ENCODE data around the gene LILRB5.
"Not testable (repeated sequence)": the region's sequence is repeated elsewhere in the genome, so short reads cannot be mapped to it uniquely, and the experiment has no call there.

LILRB5 gene

DNA sequence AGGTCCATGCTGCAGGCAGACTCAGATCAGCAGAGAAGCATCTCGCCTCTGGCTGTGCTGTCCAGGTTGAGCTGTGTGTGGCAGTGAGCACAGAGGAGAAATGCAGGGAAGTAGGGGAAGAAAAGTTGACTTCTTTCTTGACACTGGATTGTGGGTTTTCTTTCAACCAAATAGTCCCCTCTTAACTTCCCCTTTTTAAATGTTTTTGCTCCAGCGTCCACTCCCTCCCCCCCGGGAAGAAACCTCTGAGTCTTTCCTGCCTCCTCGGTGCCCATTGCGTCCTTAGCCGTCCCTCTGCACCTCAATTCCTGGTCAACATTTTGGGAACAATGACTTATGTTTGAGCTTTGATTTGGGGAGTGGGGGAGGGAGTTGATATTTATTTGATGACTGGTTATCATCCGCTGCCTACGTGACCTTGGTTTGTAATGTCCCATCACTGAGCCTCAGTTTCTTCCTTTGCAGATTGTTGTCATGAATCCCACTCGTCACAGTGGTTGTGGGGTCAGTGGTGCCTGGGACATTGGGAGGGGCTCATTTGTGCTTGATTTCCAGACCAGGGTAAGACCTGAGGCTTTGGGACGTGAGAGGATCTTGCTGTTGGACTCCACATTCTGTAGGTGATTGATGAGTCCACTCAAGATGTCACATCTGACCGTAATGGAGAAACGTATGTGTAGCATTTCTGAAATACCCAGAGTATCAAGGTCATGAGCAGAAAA lies 24.1 kb upstream of the LILRB5 start, which contains the start of gene LILRB2:
Gene LILRB2 (minus strand): TSS at position 104 of the 722 bp plus-strand sequence. CDS start 614 bp downstream, outside the sequence.
- H3K4me3 Mint-ChIP-seq = no peak within 1 kb of the TSS
- peaks cover 8% of the 10 kb centered on the region for H3K27me3 Mint-ChIP-seq (ENCODE audit: low read depth)
- H3K36me3 Mint-ChIP-seq (ENCODE audit: low read depth) = no peaks in the 10 kb centered on the region
- no peak for TF ChIP-seq CTCF (IDR thresholded peaks at IDR 0.05; ENCODE audit: unreplicated experiment in 3 of 3)
- peaks cover 4% of the 10 kb centered on the region for H3K9me3 Mint-ChIP-seq
- H3K27ac Mint-ChIP-seq = no peak within 1 kb of the TSS
- H3K4me1 Mint-ChIP-seq = peaks cover 8% of the 10 kb centered on the region

GRCh38 chr19:54280441-54280840 lies 23.4 kb upstream of the LILRB5 start:
- not testable (repeated sequence) for H3K36me3 Mint-ChIP-seq (ENCODE audit: low read depth)

DNA sequence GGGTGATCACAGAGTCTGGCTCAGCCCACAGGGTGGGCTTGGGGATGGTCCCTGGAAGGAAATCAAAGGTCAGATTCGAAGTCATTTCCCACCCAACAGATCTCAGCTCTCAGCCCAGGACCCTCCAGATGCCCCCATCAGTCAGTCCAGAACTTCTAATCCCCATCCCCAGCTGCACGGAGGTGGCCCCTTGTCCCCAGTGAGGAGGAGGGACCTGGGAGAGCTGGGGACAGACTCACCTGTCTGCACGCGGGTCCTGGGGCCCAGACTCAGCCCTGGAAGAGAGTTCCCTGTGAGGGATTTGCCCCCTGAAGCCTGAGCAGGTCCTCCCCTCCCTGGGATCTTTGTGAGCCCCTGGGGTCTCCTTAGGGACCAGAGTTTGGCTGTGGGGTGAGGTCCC lies 23.0 kb upstream of the LILRB5 start:
- not testable (repeated sequence) for H3K27ac Mint-ChIP-seq; H3K9me3 Mint-ChIP-seq; H3K36me3 Mint-ChIP-seq (ENCODE audit: low read depth)

More at GRCh38 chr19:54280441-54280840, 23.4 kb upstream of the LILRB5 start:
- H3K9me3 Mint-ChIP-seq; H3K4me1 Mint-ChIP-seq; H3K4me3 Mint-ChIP-seq; H3K27ac Mint-ChIP-seq; H3K27me3 Mint-ChIP-seq (ENCODE audit: low read depth): not testable (repeated sequence)

DNA sequence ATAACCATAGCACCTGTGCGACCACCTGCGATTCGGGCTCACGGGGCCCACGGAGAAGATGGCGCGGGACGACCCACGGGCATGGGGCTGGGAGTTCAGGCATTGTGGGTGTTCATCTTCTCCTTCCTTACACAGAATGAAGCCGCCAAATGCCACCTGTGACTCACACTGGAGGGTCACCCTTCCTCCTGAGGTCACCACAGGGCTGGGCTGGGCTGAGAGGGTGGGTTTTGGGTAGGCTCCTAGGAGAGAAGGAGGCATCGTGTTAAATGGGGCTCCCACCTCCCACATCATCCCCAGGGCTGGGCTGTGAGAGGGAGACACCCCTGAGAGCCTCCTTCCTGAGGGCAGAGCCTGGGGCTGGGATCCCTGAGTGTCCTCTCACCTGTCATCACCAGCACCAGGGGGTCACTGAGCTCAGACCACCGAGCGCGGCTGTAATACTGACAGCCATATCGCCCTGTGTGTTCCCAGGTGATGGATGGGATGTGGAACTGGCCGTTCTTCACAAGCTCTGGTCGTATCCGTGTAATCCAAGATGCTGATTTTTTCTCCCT lies 22.4 kb upstream of the LILRB5 start:
- Mint-ChIP-seq H3K4me1 (peaks cover 5% of the 10 kb centered on the region), H3K36me3 (ENCODE audit: low read depth) (no peaks in the 10 kb centered on the region), H3K27me3 (ENCODE audit: low read depth) (peaks cover 12% of the 10 kb centered on the region), H3K27ac (no peak overlapping the region), H3K4me3 (no peak overlapping the region), H3K9me3 (peaks cover 4% of the 10 kb centered on the region)
- TF ChIP-seq CTCF (IDR thresholded peaks at IDR 0.05; ENCODE audit: unreplicated experiment in 3 of 3) = no peak

More for the DNA sequence above, 23.0 kb upstream of the LILRB5 start:
- H3K4me3 Mint-ChIP-seq, H3K4me1 Mint-ChIP-seq: not testable (repeated sequence)
- peaks cover 12% of the 10 kb centered on the region for H3K27me3 Mint-ChIP-seq (ENCODE audit: low read depth)

GRCh38 chr19:54278571-54279195 lies 21.6 kb upstream of the LILRB5 start:
- H3K4me3 Mint-ChIP-seq; H3K9me3 Mint-ChIP-seq; H3K36me3 Mint-ChIP-seq (ENCODE audit: low read depth); H3K27ac Mint-ChIP-seq; H3K4me1 Mint-ChIP-seq: not testable (repeated sequence)
- peaks cover 18% of the 10 kb centered on the region for H3K27me3 Mint-ChIP-seq (ENCODE audit: low read depth)

DNA sequence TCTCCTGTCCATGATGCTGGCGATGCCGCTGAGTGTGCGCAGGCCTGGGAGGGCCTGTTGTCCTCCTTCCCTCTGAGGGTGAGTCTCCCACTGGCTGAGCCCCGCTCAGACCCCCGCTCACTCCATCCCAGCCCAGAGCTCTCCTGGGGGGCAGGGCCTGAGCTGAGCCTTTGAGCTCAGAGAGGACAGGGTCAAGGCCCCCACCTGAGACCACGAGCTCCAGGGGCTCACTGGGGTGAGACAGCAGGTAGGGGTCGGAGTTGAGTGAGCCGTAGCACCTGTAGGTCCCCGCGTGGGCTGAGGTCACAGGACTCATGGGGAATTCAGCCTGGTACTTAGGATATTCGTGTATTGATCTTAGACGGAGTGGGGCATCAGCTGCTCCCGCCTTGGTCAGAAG lies 21.0 kb upstream of the LILRB5 start:
- H3K27me3 Mint-ChIP-seq (ENCODE audit: low read depth) = peaks cover 21% of the 10 kb centered on the region
- not testable (repeated sequence) for H3K4me1 Mint-ChIP-seq; H3K4me3 Mint-ChIP-seq; H3K9me3 Mint-ChIP-seq; H3K27ac Mint-ChIP-seq; H3K36me3 Mint-ChIP-seq (ENCODE audit: low read depth)

GRCh38 chr19:54277111-54277615 lies 20.1 kb upstream of the LILRB5 start:
- H3K9me3 Mint-ChIP-seq; H3K36me3 Mint-ChIP-seq (ENCODE audit: low read depth); H3K4me1 Mint-ChIP-seq; H3K27ac Mint-ChIP-seq; H3K4me3 Mint-ChIP-seq: not testable (repeated sequence)
- H3K27me3 Mint-ChIP-seq (ENCODE audit: low read depth) = peaks cover 23% of the 10 kb centered on the region

DNA sequence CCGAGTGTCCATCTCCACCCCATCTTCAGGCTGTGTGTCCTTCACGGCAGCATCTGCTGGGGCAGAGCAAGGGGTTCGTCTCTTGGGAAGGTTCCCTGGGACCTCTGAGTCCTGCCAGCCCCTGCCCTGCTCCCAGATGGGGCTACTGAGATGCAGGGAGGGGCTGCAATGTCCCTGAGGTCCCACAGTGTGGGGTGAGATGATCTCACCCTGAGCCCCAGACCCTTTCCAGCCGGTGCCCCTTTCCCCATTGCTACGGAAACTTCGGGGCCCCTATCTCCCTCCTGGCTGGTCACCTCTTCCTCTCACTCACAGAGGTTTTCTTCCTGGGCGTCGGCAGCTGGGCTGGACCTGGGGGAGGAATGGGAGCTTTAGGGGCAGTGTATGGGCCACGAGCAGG lies 18.9 kb upstream of the LILRB5 start:
- Mint-ChIP-seq H3K27ac (no peak overlapping the region), H3K4me1 (no peaks in the 10 kb centered on the region), H3K9me3 (no peaks in the 10 kb centered on the region), H3K36me3 (ENCODE audit: low read depth) (no peaks in the 10 kb centered on the region), H3K4me3 (no peak overlapping the region), H3K27me3 (ENCODE audit: low read depth) (peaks cover 26% of the 10 kb centered on the region)
- no peak for TF ChIP-seq CTCF (IDR thresholded peaks at IDR 0.05; ENCODE audit: unreplicated experiment in 3 of 3)

- H3K27ac Mint-ChIP-seq; H3K36me3 Mint-ChIP-seq (ENCODE audit: low read depth); H3K4me1 Mint-ChIP-seq; H3K9me3 Mint-ChIP-seq; H3K4me3 Mint-ChIP-seq: not testable (repeated sequence)
- H3K27me3 Mint-ChIP-seq (ENCODE audit: low read depth) = peaks cover 18% of the 10 kb centered on the region
These were observed 17.4 kb upstream of the LILRB5 start for GRCh38 chr19:54274516-54274915.
